NT2/D1 (cell line): ENCODE measurements around the gene CACNG5.

Source experiments
- SUZ12 ChIP-seq: IDR thresholded peaks from 2 replicates; pipeline ENCODE4 v1.6.1; 2011; ENCODE audit not compliant: insufficient read length, insufficient read depth; ENCODE audit errors: extremely low read depth
- YY1 ChIP-seq: IDR thresholded peaks from 2 replicates; pipeline ENCODE4 v1.6.1; 2011; ENCODE audit not compliant: insufficient read length, insufficient read depth
- ZNF274 ChIP-seq: IDR thresholded peaks from 2 replicates; pipeline ENCODE4 v1.6.1; 2011; ENCODE audit warnings: mild to moderate bottlenecking, low read depth, low read length

DNA sequence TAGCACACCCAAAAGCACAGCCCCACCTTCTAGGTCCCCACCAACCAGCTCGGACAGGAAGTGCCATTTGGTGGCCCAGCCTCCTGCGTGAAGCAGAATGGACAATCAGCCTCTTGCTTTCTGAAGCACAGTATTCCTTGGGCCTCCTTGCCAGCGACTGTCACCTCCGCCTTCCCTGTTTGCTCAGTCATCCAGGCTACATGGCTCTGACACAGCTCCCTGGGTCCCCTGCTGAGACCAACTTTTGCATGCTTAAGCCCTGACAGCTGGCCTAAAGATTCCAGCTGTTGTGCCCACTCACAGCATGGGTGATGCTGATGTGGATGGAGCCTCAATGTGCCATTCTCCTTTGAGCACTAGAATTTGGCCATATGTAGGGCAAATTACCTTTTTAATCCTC is 4.5 kb upstream of the CACNG5 start:
- no peak for TF ChIP-seq YY1
- TF ChIP-seq ZNF274 = no peak
- no peak for TF ChIP-seq SUZ12
